HG03571 (cell line): Measurements from ENCODE around the gene COQ2.
A peak's percentile ranks its signal among the peaks of the same experiment; 100 is the strongest.
"Not testable (repeated sequence)": the region's sequence is repeated elsewhere in the genome, so short reads cannot be mapped to it uniquely, and the experiment has no call there.

ENCODE experiments used
- ATAC-seq: cut with Tn5 transposase; IDR thresholded peaks from one replicate; pipeline ENCODE4 v1.9.1; 2021; ENCODE audit not compliant: unreplicated experiment

The COQ2 gene

DNA sequence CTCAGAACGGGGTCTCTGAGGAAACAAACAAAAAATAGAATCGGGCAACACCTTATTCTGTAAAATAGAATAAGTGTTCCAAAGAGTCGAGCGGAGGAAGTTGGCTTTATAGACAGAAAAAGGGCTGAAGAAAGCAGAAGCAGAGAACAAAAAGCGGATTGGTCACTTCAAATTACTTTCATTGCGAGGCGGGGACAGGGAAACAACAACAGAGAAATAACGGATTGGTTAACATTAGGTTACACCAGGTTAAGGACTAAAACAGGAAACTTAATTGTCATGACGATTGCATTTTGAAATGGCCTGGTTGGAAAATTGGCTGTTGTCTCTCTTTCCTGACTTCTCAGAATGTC is 433 bp upstream of the COQ2 start:
- ATAC-seq = no peak

GRCh38 chr4:83283181-83283580 is 1.4 kb downstream of the COQ2 start:
- no peak for ATAC-seq

GRCh38 chr4:83282049-83282535 is 2.5 kb downstream of the COQ2 start:
- ATAC-seq = no peak

DNA sequence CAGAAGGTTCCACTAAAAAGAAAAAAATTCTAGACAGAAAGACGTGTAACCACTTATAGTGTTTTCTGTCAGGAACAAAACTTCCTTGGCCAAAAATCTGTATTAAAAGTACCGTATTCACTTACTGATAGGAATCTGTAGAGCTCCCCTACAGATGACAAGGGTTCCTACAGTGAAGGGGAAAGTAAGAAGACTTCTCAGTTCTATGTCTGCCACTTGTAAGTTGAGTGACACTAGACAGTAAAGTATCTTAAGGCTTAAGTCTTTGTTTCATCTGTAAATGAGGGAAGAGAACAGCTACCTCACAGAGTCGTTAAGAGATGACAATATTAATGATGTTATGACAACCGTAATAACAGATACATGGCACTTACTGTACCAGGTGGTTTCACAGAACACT is 3.3 kb downstream of the COQ2 start:
- ATAC-seq = no peak

GRCh38 chr4:83276299-83277040 is 8.1 kb downstream of the COQ2 start:
- ATAC-seq = peak; percentile 60

- ATAC-seq = not testable (repeated sequence)
These were observed 10.7 kb downstream of the COQ2 start for GRCh38 chr4:83273926-83274325.

GRCh38 chr4:83272900-83273299 is 11.7 kb downstream of the COQ2 start:
- peak; percentile 81 for ATAC-seq

DNA sequence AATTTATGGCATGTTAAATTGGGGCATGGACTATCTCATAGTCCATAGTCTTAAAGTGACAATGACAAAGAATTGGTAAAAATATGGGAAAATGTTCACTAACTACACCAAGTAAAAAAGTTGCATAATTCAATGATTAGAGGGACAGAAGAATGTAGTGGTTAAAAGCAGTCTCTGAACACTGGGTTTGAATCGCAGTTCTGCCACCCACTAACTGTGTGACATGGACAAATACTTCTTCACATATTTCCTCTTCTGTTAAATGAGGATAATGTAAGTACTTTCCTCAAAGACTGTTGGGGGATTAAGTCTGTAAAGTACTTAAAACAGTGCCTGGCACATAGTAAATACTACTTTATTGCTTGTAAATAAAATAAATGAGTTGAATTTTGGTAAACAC is 15.3 kb downstream of the COQ2 start:
- ATAC-seq = no peak

DNA sequence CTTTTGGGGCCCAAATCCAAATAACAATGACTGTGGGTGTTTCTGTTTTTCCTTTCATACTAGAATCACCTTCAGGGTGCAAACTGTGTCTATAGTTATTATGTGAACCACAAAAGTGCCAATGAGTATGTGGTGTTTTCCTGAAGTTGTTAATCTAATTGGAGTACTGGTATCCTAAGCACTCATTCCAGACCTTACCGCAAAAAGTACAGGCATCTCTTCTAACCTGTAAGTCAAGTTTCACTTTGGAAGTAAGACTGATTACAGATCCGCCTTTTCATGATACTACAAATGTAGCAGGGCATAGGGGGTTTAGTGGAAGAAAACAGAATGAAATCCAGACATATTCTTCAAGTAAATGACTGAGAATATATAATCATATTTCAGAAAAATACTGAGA is 16.1 kb downstream of the COQ2 start:
- no peak for ATAC-seq

GRCh38 chr4:83267830-83268475 is 16.6 kb downstream of the COQ2 start:
- ATAC-seq = no peak

GRCh38 chr4:83267121-83267829 is 17.3 kb downstream of the COQ2 start:
- no peak for ATAC-seq

DNA sequence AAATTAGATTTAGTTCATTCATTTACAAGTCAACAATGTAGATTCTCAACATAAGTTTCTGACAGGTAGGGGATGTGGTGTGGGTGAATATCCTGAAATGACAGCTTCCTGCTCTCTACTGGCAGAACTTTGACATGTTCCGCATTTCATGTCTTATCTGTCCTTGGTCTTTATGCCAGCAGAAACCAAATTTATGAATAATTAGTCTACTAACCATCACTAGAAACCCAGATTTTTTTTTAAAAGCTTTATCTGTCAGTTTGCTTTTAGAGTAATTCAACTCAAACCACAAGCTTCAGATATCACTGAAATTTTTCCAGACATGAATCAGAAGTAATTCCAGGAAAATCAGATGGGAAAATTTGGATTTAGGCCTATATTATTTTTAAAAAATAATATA is 17.9 kb downstream of the COQ2 start:
- peak; percentile 64 for ATAC-seq

DNA sequence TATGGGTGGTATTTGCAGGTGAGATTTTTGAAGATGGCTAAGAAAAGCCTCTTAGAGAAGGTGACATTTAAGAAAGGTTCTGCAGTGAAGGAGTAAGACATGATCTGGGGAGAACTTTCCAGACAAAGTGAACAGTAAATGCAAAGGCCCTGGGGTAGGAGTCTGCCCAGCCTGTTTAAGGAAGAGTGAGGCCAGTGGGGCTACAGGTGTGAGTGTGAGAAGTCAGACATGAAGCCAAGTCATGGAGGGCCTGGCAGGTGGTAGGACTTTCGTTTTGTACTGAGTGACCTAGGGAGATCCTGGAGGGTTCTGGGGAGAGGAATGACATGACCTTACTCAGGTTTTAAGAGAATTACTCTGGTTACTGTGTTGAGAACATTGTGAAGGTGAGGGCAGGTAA is 21.5 kb downstream of the COQ2 start:
- no peak for ATAC-seq

DNA sequence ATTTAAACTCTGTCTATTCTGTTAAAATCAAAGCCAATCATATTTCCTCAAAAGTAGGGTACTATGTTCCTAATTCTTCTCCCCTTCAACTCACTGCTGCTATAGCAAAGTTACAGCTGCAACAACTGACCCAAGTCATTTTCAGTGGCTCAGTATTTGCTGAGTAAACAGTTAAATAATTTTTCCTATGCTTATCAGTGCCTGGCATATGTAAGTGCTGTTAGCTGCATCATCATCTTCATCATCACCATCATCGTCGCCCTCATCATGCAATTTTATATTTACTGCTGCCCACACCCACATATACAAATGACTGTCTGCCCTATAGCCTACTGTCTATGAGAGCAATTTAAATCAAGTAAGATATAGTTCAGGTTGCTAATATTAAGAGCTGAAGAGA is 21.9 kb downstream of the COQ2 start:
- ATAC-seq = no peak

- ATAC-seq = no peak
These were observed 23.3 kb downstream of the COQ2 start for GRCh38 chr4:83261307-83261706.

- ATAC-seq = no peak
These were observed 25.0 kb downstream of the COQ2 start for GRCh38 chr4:83259586-83259985.

- ATAC-seq = no peak
These were observed 26.1 kb downstream of the COQ2 start for GRCh38 chr4:83258461-83258860.

DNA sequence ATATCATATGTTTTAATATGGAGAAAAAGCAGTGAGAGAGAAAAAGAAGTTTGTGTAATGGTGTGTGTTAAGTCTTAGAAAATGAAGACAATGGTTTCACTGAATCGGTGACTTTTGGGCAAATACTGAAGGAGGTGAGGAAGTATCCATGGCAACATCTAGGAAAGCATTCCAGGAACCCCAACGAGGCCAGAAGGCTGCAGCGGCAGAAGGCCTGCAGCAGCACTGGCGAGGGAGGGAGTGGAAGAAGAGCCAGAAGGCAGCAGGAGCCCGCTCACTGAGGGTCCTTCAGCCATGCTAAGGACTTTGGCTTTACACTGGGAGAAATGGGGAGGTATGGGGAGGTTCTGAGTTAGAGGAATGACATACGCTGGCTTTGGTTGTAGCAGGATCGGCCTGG is 26.8 kb downstream of the COQ2 start:
- ATAC-seq = no peak

DNA sequence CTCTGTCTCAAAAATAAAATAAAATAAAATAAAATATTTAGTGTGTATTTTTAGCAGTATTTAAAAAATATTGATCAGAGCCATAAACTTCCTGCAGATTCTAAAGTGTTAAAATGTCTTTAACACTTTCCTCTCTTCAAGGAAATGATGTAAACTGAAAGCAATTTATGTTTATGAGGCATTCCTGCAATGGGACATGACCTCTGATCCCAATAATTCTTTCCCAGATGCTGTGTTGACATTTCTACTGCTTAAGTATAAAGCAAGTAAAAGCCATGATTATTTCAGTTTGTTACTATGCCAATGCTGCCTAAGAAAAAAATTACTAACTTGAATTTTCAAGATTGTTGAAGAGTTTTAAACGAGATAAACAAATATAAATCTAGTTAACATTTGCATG is 29.0 kb downstream of the COQ2 start:
- no peak for ATAC-seq

DNA sequence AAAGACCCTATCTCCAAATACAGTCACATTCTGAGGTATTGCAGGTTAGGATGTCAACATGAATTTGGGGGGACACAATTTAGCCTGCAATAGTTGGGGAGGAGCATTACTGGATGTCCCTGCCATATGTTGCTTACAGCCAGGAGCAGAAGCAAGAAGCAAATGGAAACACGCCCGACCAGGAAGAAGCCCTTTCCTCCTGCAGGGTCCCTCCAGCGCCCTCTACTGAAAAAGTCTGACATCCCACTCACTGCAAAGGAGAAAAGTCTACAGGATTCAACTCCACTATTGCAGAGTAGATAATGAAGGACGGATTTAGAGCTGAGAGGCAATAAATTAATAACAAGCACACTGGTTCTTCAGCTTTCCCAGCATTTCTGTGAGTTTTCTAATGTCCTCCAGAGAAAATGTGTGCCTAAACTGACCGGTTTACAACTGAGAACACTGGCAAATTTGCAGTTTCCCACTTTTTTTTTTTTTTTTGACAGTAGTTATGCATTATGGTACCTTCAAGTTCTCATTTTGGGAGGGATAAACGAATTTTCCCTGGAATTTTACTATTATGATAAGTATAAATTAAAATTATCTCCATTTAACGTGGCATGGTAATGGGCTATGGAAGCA is 31.7 kb downstream of the COQ2 start:
- no peak for ATAC-seq

DNA sequence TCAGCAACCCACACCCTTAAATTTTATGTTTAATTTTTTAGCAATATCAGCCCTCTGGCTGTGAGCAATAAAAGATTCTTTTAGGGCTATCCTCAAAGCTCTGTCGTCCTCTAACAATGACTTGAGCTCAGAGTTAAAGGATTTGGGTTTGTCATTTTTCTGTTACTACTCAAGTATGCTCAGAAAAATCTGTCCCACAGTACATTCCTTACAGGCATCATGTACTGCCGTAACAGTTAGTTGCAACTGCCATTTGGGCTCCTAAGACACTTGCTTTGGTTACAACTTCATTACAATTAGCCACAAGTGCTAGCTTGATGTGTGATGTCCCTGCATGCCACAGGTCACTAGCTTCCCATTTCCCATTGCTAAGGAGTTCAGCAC is 33.2 kb downstream of the COQ2 start:
- no peak for ATAC-seq
